ENCODE measurements around the gene LARGE2. TPM values are rescaled to one million over a fixed set of nuclear protein-coding genes. Genes with fewer than 3 reads are reported as not detected.

LARGE2 gene
- total RNA-seq, 6 experiments from 2014 or later, result 0.43 to 3.5 (median 2.4) TPM

- H3K4me3 ChIP-seq, result no peak overlapping the region
- H3K36me3 ChIP-seq, result no peaks in the 10 kb centered on the region
- H3K4me1 ChIP-seq, result peaks cover 0 to 11% (median 0%) of the 10 kb centered on the region in 4 donors
- intact Hi-C loops (cut with DNase I), result no loop called here
- 90% methylated on average over 2 of the region's 22 CpGs for WGBS (ENCODE audit: insufficient coverage, low coverage, low lambda C conversion rate, missing lambda C conversion rate)
- H3K27ac ChIP-seq, result no peak overlapping the region
- DNase-seq (peak in 1 of 3 donors; percentile 46), ATAC-seq (no peak)
- TF ChIP-seq POLR2A (IDR thresholded peaks at IDR 0.05) (no peak), CTCF (IDR thresholded peaks at IDR 0.05) (no peak)
- H3K9me3 ChIP-seq, result no peaks in the 10 kb centered on the region
- no peaks in the 10 kb centered on the region for H3K27me3 ChIP-seq
These were observed 1.8 kb downstream of the LARGE2 start for GRCh38 chr11:45924036-45924915.

- ATAC-seq (no peak), DNase-seq (no peak)
- no peaks in the 10 kb centered on the region for H3K27me3 ChIP-seq
- H3K4me1 ChIP-seq, result peaks cover 0 to 11% (median 0%) of the 10 kb centered on the region in 4 donors
- TF ChIP-seq CTCF (IDR thresholded peaks at IDR 0.05) (no peak), POLR2A (IDR thresholded peaks at IDR 0.05) (no peak)
- H3K4me3 ChIP-seq, result no peak overlapping the region
- no peaks in the 10 kb centered on the region for H3K9me3 ChIP-seq
- no peak overlapping the region for H3K27ac ChIP-seq
- intact Hi-C loops (cut with DNase I), result no loop called here
- WGBS (ENCODE audit: insufficient coverage, low coverage, low lambda C conversion rate, missing lambda C conversion rate), result 87% methylated on average over 3 of the region's 6 CpGs
- no peaks in the 10 kb centered on the region for H3K36me3 ChIP-seq
These were observed 2.5 kb downstream of the LARGE2 start for GRCh38 chr11:45924927-45925326.

- Histone ChIP-seq H3K9me3 (no peaks in the 10 kb centered on the region), H3K27ac (no peak overlapping the region), H3K36me3 (no peaks in the 10 kb centered on the region), H3K4me3 (no peak overlapping the region), H3K4me1 (peaks cover 0 to 11% (median 0%) of the 10 kb centered on the region in 4 donors), H3K27me3 (no peaks in the 10 kb centered on the region)
- intact Hi-C loops (cut with DNase I), result no loop called here
- TF ChIP-seq POLR2A (IDR thresholded peaks at IDR 0.05) (no peak), CTCF (IDR thresholded peaks at IDR 0.05) (no peak)
- WGBS (ENCODE audit: insufficient coverage, low coverage, low lambda C conversion rate, missing lambda C conversion rate), result 85% methylated on average over 3 of the region's 3 CpGs
- no peak for ATAC-seq
- DNase-seq, result no peak
These were observed 3.1 kb downstream of the LARGE2 start for GRCh38 chr11:45925550-45925949.

- no peaks in the 10 kb centered on the region for H3K36me3 ChIP-seq
- no peaks in the 10 kb centered on the region for H3K27me3 ChIP-seq
- no peak overlapping the region for H3K4me3 ChIP-seq
- ATAC-seq, result no peak
- no peaks in the 10 kb centered on the region for H3K9me3 ChIP-seq
- no peak overlapping the region for H3K27ac ChIP-seq
- no peak for TF ChIP-seq CTCF (IDR thresholded peaks at IDR 0.05)
- no peak for TF ChIP-seq POLR2A (IDR thresholded peaks at IDR 0.05)
- H3K4me1 ChIP-seq, result peaks cover 0 to 11% (median 0%) of the 10 kb centered on the region in 4 donors
- peak in 1 of 3 donors; percentile 40 for DNase-seq
- WGBS (ENCODE audit: insufficient coverage, low coverage, low lambda C conversion rate, missing lambda C conversion rate), result 100% methylated on average over 1 of the region's 12 CpGs
- intact Hi-C loops (cut with DNase I), result no loop called here
These were observed 3.5 kb downstream of the LARGE2 start for GRCh38 chr11:45926001-45926401.

Data from right lobe of liver (tissue), 6 donors.